Medulla oblongata (tissue), 1 donor: ENCODE data around the gene C8A.

Source experiments
- DNase-seq: peaks from one replicate; pipeline ENCODE4 v3.0.0-alpha.2; 2015; ENCODE audit errors: extremely low spot score

Gene C8A

DNA sequence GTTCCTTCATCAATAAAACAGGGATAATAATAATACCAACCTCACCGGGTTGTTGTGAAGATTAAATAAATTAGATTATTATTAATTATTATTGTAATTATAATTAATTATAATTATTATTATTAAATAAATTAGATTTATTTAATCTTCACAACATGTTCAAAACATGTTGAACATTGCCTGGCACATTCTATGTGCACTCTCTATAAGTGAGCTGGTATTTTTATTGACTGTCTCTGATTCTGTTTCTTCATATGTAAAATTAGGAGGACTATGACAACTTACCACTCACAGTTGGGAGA, 112.1 kb downstream of the C8A start:
- DNase-seq, result no peak

DNA sequence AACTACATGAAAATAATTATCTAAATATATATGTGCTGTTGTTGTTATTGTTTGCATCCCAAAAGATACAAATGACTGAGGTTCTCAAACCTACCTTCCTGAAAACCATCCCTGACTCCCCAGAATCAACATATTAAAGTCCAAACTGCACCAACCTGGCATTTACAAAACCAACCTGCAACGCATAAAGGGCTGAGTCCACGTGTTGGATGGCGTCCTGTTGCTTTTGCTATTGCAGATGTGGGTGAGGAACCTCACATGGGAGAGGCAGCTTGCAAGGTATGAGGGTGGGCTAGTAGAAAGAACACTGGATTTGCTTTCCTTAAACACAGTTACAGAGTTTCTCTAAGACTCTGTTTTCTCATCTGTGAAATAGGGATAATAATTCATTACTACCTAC, 112.8 kb downstream of the C8A start:
- no peak for DNase-seq
